ENCODE data around the gene UAP1L1.

DNA sequence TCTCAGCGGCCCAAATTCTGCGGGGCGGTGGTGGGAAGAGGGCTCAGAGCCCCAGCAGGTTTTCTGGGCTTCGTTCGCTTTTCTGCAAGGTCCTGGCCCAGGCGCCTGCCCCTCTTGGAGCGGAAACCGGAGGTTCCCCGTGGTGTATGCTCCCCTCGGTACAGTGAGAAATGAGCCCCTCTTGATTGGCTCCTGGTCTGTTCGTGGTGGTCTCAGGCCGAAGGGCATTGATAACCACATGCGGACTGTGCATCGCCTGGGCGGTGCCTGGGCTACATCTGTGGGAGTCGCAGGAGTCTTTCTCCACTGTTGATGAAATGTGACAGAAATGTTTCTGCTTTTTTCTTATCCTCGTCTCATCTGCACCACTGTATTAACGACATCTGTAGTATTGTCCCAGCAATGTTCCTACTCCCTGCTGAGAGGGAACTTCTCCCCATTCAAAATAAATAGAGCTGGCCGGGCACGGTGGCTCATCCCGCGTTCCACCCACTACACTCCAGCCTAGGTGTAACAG is 10.2 kb downstream of the UAP1L1 start:
- TF ChIP-seq ZNF391 (tag by site-specific recombination; IDR thresholded peaks at IDR 0.05; ENCODE audit: borderline replicate concordance, low read depth): no peak
- TF ChIP-seq, protein P1, sequence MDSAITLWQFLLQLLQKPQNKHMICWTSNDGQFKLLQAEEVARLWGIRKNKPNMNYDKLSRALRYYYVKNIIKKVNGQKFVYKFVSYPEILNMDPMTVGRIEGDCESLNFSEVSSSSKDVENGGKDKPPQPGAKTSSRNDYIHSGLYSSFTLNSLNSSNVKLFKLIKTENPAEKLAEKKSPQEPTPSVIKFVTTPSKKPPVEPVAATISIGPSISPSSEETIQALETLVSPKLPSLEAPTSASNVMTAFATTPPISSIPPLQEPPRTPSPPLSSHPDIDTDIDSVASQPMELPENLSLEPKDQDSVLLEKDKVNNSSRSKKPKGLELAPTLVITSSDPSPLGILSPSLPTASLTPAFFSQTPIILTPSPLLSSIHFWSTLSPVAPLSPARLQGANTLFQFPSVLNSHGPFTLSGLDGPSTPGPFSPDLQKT (IDR thresholded peaks at IDR 0.05; ENCODE audit: borderline replicate concordance, low read depth, low read length): no peak
- TF ChIP-seq, protein P2, sequence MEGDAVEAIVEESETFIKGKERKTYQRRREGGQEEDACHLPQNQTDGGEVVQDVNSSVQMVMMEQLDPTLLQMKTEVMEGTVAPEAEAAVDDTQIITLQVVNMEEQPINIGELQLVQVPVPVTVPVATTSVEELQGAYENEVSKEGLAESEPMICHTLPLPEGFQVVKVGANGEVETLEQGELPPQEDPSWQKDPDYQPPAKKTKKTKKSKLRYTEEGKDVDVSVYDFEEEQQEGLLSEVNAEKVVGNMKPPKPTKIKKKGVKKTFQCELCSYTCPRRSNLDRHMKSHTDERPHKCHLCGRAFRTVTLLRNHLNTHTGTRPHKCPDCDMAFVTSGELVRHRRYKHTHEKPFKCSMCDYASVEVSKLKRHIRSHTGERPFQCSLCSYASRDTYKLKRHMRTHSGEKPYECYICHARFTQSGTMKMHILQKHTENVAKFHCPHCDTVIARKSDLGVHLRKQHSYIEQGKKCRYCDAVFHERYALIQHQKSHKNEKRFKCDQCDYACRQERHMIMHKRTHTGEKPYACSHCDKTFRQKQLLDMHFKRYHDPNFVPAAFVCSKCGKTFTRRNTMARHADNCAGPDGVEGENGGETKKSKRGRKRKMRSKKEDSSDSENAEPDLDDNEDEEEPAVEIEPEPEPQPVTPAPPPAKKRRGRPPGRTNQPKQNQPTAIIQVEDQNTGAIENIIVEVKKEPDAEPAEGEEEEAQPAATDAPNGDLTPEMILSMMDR (tag by site-specific recombination; IDR thresholded peaks at IDR 0.05): no peak
- TF ChIP-seq REPIN1 (tag by site-specific recombination; IDR thresholded peaks at IDR 0.05; ENCODE audit: low read depth): no peak
- TF ChIP-seq ZNF223 (tag by site-specific recombination; IDR thresholded peaks at IDR 0.05): no peak
- TF ChIP-seq ZNF629 (tag by site-specific recombination; IDR thresholded peaks at IDR 0.05): no peak
- TF ChIP-seq ZNF670 (tag by site-specific recombination; IDR thresholded peaks at IDR 0.05; ENCODE audit: low read depth): no peak
- TF ChIP-seq GLI4 (tag by site-specific recombination; IDR thresholded peaks at IDR 0.05): no peak
- TF ChIP-seq, protein P3, sequence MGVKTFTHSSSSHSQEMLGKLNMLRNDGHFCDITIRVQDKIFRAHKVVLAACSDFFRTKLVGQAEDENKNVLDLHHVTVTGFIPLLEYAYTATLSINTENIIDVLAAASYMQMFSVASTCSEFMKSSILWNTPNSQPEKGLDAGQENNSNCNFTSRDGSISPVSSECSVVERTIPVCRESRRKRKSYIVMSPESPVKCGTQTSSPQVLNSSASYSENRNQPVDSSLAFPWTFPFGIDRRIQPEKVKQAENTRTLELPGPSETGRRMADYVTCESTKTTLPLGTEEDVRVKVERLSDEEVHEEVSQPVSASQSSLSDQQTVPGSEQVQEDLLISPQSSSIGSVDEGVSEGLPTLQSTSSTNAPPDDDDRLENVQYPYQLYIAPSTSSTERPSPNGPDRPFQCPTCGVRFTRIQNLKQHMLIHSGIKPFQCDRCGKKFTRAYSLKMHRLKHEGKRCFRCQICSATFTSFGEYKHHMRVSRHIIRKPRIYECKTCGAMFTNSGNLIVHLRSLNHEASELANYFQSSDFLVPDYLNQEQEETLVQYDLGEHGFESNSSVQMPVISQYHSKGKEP (tag by site-specific recombination; IDR thresholded peaks at IDR 0.05): no peak
- TF ChIP-seq, protein P4, sequence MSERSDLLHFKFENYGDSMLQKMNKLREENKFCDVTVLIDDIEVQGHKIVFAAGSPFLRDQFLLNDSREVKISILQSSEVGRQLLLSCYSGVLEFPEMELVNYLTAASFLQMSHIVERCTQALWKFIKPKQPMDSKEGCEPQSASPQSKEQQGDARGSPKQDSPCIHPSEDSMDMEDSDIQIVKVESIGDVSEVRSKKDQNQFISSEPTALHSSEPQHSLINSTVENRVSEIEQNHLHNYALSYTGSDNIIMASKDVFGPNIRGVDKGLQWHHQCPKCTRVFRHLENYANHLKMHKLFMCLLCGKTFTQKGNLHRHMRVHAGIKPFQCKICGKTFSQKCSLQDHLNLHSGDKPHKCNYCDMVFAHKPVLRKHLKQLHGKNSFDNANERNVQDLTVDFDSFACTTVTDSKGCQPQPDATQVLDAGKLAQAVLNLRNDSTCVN (tag by site-specific recombination; optimal IDR thresholded peaks at IDR 0.05): no peak
- TF ChIP-seq, protein P5, sequence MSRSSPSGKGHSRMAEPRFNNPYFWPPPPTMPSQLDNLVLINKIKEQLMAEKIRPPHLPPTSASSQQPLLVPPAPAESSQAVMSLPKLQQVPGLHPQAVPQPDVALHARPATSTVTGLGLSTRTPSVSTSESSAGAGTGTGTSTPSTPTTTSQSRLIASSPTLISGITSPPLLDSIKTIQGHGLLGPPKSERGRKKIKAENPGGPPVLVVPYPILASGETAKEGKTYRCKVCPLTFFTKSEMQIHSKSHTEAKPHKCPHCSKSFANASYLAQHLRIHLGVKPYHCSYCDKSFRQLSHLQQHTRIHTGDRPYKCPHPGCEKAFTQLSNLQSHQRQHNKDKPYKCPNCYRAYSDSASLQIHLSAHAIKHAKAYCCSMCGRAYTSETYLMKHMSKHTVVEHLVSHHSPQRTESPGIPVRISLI (tag by site-specific recombination; IDR thresholded peaks at IDR 0.05): no peak
- TF ChIP-seq MYNN (tag by site-specific recombination; IDR thresholded peaks at IDR 0.05; ENCODE audit: borderline replicate concordance): no peak
- TF ChIP-seq, protein P6, sequence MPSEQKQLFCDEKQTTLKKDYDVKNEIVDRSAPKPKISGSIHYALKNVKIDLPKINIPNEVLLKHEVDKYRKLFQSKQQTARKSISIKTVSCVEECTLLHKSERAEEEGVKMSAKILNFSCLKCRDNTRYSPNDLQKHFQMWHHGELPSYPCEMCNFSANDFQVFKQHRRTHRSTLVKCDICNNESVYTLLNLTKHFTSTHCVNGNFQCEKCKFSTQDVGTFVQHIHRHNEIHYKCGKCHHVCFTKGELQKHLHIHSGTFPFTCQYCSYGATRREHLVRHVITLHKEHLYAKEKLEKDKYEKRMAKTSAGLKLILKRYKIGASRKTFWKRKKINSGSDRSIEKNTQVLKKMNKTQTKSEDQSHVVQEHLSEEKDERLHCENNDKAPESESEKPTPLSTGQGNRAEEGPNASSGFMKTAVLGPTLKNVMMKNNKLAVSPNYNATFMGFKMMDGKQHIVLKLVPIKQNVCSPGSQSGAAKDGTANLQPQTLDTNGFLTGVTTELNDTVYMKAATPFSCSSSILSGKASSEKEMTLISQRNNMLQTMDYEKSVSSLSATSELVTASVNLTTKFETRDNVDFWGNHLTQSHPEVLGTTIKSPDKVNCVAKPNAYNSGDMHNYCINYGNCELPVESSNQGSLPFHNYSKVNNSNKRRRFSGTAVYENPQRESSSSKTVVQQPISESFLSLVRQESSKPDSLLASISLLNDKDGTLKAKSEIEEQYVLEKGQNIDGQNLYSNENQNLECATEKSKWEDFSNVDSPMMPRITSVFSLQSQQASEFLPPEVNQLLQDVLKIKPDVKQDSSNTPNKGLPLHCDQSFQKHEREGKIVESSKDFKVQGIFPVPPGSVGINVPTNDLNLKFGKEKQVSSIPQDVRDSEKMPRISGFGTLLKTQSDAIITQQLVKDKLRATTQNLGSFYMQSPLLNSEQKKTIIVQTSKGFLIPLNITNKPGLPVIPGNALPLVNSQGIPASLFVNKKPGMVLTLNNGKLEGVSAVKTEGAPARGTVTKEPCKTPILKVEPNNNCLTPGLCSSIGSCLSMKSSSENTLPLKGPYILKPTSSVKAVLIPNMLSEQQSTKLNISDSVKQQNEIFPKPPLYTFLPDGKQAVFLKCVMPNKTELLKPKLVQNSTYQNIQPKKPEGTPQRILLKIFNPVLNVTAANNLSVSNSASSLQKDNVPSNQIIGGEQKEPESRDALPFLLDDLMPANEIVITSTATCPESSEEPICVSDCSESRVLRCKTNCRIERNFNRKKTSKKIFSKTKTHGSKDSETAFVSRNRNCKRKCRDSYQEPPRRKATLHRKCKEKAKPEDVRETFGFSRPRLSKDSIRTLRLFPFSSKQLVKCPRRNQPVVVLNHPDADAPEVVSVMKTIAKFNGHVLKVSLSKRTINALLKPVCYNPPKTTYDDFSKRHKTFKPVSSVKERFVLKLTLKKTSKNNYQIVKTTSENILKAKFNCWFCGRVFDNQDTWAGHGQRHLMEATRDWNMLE (tag by site-specific recombination; conservative IDR thresholded peaks at IDR 0.05; ENCODE audit: low read depth): no peak
